ENCODE results near the gene LMO7. TPM values are rescaled to one million over a fixed set of nuclear protein-coding genes. Genes with fewer than 3 reads are reported as not detected.

The LMO7 gene
- total and polyA plus RNA-seq, 8 donors: 14.7 to 50.4 (median 29.1) TPM

DNA sequence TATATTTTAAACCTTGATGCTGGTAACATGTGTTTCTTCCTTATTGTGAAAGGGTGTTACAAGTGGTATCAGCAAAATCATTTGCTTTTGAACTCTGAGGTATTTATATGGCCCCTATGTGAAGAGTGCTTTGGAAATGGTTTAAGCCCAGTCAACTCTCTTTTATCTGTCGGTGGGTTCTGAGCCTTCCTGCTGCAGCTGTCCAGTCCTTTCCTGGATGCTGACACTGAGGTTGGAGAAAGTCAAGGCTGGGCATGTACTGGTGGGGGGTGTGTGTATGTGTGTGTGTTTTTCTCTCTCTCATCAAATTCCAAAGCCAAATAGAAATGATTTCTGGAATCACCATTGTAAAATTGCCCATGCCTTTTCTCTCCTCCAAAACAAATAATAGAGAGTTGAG lies 221.2 kb downstream of the LMO7 start:
- H3K4me1 ChIP-seq: no peaks in the 10 kb centered on the region
- intact Hi-C loops (cut with DNase I): no loop called here
- no peak overlapping the region for H3K4me3 ChIP-seq
- no peaks in the 10 kb centered on the region for H3K9me3 ChIP-seq
- FAIRE-seq: no peak
- no peak overlapping the region for H3K27ac ChIP-seq
- no peak for ATAC-seq
- peaks cover 2 to 13% (median 7%) of the 10 kb centered on the region in 3 donors for H3K36me3 ChIP-seq
- 80 to 88% methylated on average over 1 of the region's 1 CpG for WGBS, 2 donors
- no peaks in the 10 kb centered on the region for H3K27me3 ChIP-seq
- no peak for DNase-seq
- TF ChIP-seq, protein P1, sequence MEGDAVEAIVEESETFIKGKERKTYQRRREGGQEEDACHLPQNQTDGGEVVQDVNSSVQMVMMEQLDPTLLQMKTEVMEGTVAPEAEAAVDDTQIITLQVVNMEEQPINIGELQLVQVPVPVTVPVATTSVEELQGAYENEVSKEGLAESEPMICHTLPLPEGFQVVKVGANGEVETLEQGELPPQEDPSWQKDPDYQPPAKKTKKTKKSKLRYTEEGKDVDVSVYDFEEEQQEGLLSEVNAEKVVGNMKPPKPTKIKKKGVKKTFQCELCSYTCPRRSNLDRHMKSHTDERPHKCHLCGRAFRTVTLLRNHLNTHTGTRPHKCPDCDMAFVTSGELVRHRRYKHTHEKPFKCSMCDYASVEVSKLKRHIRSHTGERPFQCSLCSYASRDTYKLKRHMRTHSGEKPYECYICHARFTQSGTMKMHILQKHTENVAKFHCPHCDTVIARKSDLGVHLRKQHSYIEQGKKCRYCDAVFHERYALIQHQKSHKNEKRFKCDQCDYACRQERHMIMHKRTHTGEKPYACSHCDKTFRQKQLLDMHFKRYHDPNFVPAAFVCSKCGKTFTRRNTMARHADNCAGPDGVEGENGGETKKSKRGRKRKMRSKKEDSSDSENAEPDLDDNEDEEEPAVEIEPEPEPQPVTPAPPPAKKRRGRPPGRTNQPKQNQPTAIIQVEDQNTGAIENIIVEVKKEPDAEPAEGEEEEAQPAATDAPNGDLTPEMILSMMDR (IDR thresholded peaks at IDR 0.05): no peak

DNA sequence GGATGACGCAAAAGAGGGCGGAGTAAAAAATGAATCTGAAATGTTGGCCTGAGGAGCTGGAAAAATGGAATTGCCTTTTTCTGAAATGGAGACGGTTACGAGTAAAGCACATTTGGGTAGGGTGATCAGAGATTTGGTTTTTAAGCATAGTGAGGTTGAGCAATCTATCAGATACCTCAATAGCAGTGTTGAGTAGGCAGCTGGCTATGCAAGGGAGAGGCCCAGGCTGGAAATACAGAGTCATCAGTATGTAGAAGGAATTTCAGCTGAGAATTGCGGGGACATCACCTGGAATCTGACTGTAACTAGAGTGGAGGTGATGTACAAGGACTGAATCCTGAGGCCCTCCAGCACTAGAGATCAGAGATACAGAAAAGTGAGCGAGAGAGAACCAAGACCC lies 224.8 kb downstream of the LMO7 start:
- H3K36me3 ChIP-seq: peaks cover 0 to 2% (median 0%) of the 10 kb centered on the region in 3 donors
- no peaks in the 10 kb centered on the region for H3K4me1 ChIP-seq
- ATAC-seq (no peak), FAIRE-seq (no peak), DNase-seq (no peak)
- H3K27me3 ChIP-seq: no peaks in the 10 kb centered on the region
- intact Hi-C loops (cut with DNase I): loop anchor here in 1 of 3 donors (10.0 kb wide), 1 partner anchor 166 kb away; no protein-coding TSS in a partner anchor
- H3K27ac ChIP-seq: no peak overlapping the region
- 95 to 98% methylated on average over 6 of the region's 6 CpGs for WGBS, 2 donors
- H3K4me3 ChIP-seq: no peak overlapping the region
- H3K9me3 ChIP-seq: no peaks in the 10 kb centered on the region
- TF ChIP-seq, protein P1 (IDR thresholded peaks at IDR 0.05): no peak

DNA sequence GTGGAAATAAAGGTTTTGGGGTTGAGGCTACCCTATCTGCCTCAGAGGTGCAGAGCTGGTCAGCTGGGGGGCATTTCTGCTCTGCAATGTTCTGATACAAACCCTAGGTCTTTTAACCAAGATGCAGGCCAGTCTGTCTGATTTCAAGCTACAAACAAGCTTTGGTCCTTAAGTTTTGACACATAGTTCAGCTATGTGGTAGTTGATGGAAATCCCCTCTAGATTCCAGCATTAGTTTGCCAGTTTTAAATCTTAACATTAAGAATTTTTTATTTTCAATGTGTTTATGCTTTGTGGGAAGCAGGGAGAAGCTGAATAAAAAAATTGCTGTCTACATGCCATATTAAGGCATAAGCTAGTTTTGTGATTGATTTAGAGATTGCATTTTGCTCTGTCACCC lies 225.7 kb downstream of the LMO7 start:
- intact Hi-C loops (cut with DNase I): loop anchor here in 1 of 3 donors (10.0 kb wide), 1 partner anchor 167 kb away; no protein-coding TSS in a partner anchor
- FAIRE-seq (no peak), DNase-seq (no peak), ATAC-seq (no peak)
- Histone ChIP-seq H3K4me3 (no peak overlapping the region), H3K27ac (no peak overlapping the region), H3K36me3 (peaks cover 0 to 2% (median 0%) of the 10 kb centered on the region in 3 donors), H3K9me3 (no peaks in the 10 kb centered on the region), H3K27me3 (peaks cover 0 to 4% (median 0%) of the 10 kb centered on the region in 4 donors), H3K4me1 (no peaks in the 10 kb centered on the region)
- TF ChIP-seq, protein P1 (IDR thresholded peaks at IDR 0.05): no peak

DNA sequence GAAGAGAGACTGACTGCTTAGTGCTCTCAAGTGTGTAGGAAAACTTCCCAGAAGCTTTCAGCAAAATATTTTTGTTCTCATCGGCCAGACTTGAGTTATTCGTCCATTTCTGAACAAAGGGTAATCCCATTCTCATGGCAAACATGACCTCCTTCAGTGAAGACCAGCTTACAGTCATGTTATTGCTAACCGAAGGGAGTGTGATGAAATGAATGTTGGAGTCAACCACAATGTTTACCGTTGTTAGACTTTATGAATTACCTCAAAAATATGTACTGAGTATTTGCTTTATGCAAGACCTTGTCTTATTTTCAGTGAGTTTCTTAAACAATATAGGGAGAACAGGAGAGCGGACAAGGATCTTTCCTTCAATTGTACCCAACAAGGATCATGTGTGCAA lies 228.6 kb downstream of the LMO7 start:
- H3K4me1 ChIP-seq: no peaks in the 10 kb centered on the region
- TF ChIP-seq, protein P1 (IDR thresholded peaks at IDR 0.05): no peak
- peaks cover 0 to 4% (median 1%) of the 10 kb centered on the region in 4 donors for H3K27me3 ChIP-seq
- no peak for ATAC-seq
- FAIRE-seq: no peak
- DNase-seq: no peak
- intact Hi-C loops (cut with DNase I): loop anchor here in 1 of 3 donors (10.0 kb wide), 1 partner anchor 170 kb away; no protein-coding TSS in a partner anchor
- H3K9me3 ChIP-seq: no peaks in the 10 kb centered on the region
- no peak overlapping the region for H3K27ac ChIP-seq
- no peak overlapping the region for H3K4me3 ChIP-seq
- WGBS, 2 donors: 77 to 87% methylated on average over 5 of the region's 5 CpGs
- no peaks in the 10 kb centered on the region for H3K36me3 ChIP-seq

DNA sequence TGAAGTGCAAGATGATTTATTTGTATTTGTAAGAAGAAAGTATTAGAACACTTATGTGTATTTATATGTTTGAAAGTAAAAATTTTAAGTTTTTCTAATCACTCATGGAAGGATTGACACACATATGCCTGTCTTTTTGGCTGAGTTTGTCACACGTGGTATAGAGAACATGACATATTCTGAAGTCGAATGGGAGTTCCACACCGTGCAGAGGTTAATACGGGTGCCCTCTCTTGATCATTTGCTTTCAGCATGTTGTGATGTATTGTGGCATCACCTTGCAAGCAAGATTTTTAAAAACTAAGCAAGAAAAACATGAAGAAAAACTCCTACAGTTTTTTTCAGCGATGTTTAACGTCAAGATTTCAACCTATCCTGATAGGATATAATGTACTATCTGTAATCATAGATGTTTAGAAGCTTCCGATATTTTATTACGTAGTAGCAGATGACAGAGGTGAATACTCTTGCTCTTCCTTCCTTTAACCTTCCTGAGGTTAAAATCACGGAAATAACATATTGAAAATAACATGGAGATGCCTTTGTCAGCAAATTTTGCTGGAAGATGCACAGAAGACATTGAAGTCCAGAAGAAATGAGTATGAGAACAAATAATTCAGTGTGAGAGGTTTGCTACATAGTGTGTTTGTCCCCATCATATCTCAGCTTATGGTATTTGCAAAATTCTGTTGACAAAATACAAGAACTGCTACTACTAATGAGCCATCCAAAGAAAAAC lies 231.4 kb downstream of the LMO7 start:
- Histone ChIP-seq H3K36me3 (no peaks in the 10 kb centered on the region), H3K9me3 (no peaks in the 10 kb centered on the region), H3K27me3 (peaks cover 0 to 4% (median 1%) of the 10 kb centered on the region in 4 donors), H3K4me1 (no peaks in the 10 kb centered on the region), H3K27ac (no peak overlapping the region), H3K4me3 (no peak overlapping the region)
- TF ChIP-seq, protein P1 (IDR thresholded peaks at IDR 0.05): no peak
- DNase-seq (no peak), ATAC-seq (no peak), FAIRE-seq (no peak)
- WGBS, 2 donors: 54 to 67% methylated on average over 9 of the region's 9 CpGs
- intact Hi-C loops (cut with DNase I): loop anchor here in 1 of 3 donors (10.0 kb wide), 1 partner anchor 173 kb away; no protein-coding TSS in a partner anchor

Measured in pancreas (tissue), 10 donors.